ENCODE results near the gene NEURL1B.

The NEURL1B gene

GRCh38 chr5:172640822-172641358 is at the start of gene NEURL1B:
Gene NEURL1B (plus strand): TSS chr5:172641263. CDS start chr5:172641407, 144 bp downstream.
- peak within 1 kb of the TSS; percentile 54; the same call in 1 of the 2 replicates for H3K27ac ChIP-seq
- TF ChIP-seq, protein P1, sequence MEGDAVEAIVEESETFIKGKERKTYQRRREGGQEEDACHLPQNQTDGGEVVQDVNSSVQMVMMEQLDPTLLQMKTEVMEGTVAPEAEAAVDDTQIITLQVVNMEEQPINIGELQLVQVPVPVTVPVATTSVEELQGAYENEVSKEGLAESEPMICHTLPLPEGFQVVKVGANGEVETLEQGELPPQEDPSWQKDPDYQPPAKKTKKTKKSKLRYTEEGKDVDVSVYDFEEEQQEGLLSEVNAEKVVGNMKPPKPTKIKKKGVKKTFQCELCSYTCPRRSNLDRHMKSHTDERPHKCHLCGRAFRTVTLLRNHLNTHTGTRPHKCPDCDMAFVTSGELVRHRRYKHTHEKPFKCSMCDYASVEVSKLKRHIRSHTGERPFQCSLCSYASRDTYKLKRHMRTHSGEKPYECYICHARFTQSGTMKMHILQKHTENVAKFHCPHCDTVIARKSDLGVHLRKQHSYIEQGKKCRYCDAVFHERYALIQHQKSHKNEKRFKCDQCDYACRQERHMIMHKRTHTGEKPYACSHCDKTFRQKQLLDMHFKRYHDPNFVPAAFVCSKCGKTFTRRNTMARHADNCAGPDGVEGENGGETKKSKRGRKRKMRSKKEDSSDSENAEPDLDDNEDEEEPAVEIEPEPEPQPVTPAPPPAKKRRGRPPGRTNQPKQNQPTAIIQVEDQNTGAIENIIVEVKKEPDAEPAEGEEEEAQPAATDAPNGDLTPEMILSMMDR (conservative IDR thresholded peaks at IDR 0.05): no peak

- H3K27ac ChIP-seq: no peak overlapping the region
- TF ChIP-seq, protein P1 (conservative IDR thresholded peaks at IDR 0.05): no peak
These were observed 49.4 kb upstream of the NEURL1B start for GRCh38 chr5:172591636-172592035.

DNA sequence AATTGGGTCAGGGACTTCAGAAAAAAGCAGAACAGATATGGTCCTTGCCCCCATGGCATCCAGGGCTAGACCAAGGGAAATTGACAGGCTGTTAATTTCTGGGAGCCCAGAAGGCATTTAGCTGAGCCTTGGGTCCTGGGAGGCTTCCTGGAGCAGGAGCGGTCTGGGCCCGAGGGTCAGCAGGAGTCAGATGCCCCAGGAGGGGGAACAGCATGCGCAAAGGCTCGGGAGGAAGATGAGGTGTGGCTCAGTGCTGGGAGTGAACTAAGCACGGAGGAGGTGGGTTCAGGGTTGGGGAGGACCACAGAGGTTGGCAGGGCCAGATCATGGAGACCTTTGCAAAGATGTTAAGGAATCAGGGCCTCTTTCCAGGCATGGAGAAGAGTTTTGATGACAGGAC is 48.2 kb upstream of the NEURL1B start:
- TF ChIP-seq, protein P1 (conservative IDR thresholded peaks at IDR 0.05): no peak
- no peak overlapping the region for H3K27ac ChIP-seq

GRCh38 chr5:172593306-172593705 is 47.8 kb upstream of the NEURL1B start:
- no peak overlapping the region for H3K27ac ChIP-seq
- TF ChIP-seq, protein P1 (conservative IDR thresholded peaks at IDR 0.05): no peak

GRCh38 chr5:172593721-172594235 is 47.3 kb upstream of the NEURL1B start:
- TF ChIP-seq, protein P1 (conservative IDR thresholded peaks at IDR 0.05): no peak
- H3K27ac ChIP-seq: no peak overlapping the region

- TF ChIP-seq, protein P1 (conservative IDR thresholded peaks at IDR 0.05): no peak
These were observed 46.6 kb upstream of the NEURL1B start for GRCh38 chr5:172594431-172594830.

DNA sequence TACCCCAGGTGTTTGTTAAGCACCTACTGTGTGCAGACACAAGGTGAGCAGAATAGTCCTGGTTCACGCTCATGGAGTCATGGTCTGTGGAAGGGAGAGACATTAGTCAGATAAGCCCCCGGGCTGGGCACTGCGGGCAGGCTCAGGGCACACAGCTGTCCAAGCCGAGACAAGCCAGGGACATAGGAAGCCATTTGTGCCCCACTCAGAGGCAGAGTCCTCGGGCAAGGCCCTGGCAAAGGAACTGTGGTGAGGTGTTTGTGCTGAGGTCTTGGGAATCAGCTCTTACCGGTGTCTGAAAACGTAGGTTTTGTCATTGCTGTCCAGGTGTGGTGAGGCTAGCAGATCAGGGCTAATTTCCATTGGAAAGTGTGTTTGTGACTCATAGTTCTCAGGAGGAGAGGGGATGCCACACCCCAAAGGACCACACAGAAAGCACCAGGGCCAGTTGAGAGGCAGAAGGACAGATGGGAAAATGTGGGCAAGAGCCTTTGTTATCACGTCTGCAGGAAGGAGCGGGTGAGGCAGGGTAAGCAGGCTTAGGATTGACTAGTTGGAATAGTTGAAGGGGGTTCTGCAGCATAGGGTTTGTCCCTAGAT is 46.1 kb upstream of the NEURL1B start:
- TF ChIP-seq, protein P1 (conservative IDR thresholded peaks at IDR 0.05): no peak
- no peak overlapping the region for H3K27ac ChIP-seq

More at GRCh38 chr5:172594431-172594830, 46.6 kb upstream of the NEURL1B start:
- no peak overlapping the region for H3K27ac ChIP-seq

All from VCaP (cell line).